Upper lobe of left lung (tissue), 6 donors: Measurements from ENCODE around the gene UPK3A. TPM values are rescaled to one million over a fixed set of nuclear protein-coding genes. Genes with fewer than 3 reads are reported as not detected.

Experiments
- ATAC-seq, 2 donors: fragments of 200-7000 bp; cut with Tn5 transposase; one replicate each; pipeline ENCODE4 v1.9.1; 2022; ENCODE audit warnings: mild to moderate bottlenecking in 2 of 2, moderate library complexity in 2 of 2; ENCODE audit not compliant: low FRiP score in 2 of 2
- DNase-seq, 2 donors: peaks; one replicate each; pipeline ENCODE4 v3.0.0-alpha.2; 2019 to 2020
- H3K27ac ChIP-seq, 4 donors: fragments of 200-600 bp; sonication (generic); one replicate each; pipeline ENCODE4 v1.5.1; 2016 to 2019
- H3K27me3 ChIP-seq, 4 donors: fragments of 200-600 bp; sonication (generic); one replicate each; pipeline ENCODE4 v1.5.1; 2017 to 2019
- H3K36me3 ChIP-seq, 4 donors: fragments of 200-600 bp; sonication (generic); one replicate each; pipeline ENCODE4 v1.5.1; 2016 to 2019
- H3K4me1 ChIP-seq, 4 donors: fragments of 200-600 bp; sonication (generic); one replicate each; pipeline ENCODE4 v1.5.1; 2018 to 2019
- H3K4me3 ChIP-seq, 4 donors: fragments of 200-600 bp; sonication (generic); one replicate each; pipeline ENCODE4 v1.5.1; 2017 to 2019; ENCODE audit warnings: mild to moderate bottlenecking in 2 of 4, moderate library complexity in 1 of 4
- H3K9me3 ChIP-seq, 4 donors: fragments of 200-600 bp; sonication (generic); one replicate each; pipeline ENCODE4 v1.5.1; 2018 to 2019
- EP300 ChIP-seq, 4 donors: sonication (generic); formaldehyde crosslinking; IDR thresholded peaks; one replicate each; pipeline ENCODE4 v1.5.1; 2017; ENCODE audit warnings: antibody characterized with exemption in 4 of 4, control low read depth in 2 of 4
- POLR2A ChIP-seq, 4 donors: fragments of 450-650 bp; IDR thresholded peaks; one replicate each; pipeline ENCODE4 v1.5.1; 2016 to 2017; ENCODE audit warnings: antibody characterized with exemption in 4 of 4, mild to moderate bottlenecking in 2 of 4
- POLR2AphosphoS5 ChIP-seq, 2 donors: sonication (generic); formaldehyde crosslinking; IDR thresholded peaks; one replicate each; pipeline ENCODE4 v1.5.1; 2017; ENCODE audit warnings: antibody characterized with exemption in 2 of 2
- WGBS, 2 donors: methylation state at CpG; one replicate each; pipeline ENCODE4 v1.1.5; 2017 to 2018; 5-methylcytosine and 5-hydroxymethylcytosine counted together
- total RNA-seq, 6 donors: library from RNA; depleted of rRNA in 4 of 6; stranded (reverse); fragments of >200 nt in 4 of 6; gene quantifications; one replicate each; pipeline versions ENCODE4 v1.1.0 to v1.2.1, GENCODE V29; 2016 to 2021
- TF ChIP-seq, protein P1 (sequence below), 6 experiments: fragments of 450-650 bp in 4 of 6; fragments of 200-600 bp in 2 of 6; sonication (generic) in 2 of 6; IDR thresholded peaks; one replicate each; pipeline ENCODE4 v1.5.1; 2016 to 2019; ENCODE audit warnings: antibody characterized with exemption in 6 of 6
- donor health status: DM: no; HTN: no; CAD: no; lungs with moderate emphysema.
- donor health status: DM: no; HTN: yes; CAD: no; lungs with severe emphysema.

The UPK3A gene
- total RNA-seq, 6 donors from 2014 or later = 0.44 TPM; not detected in 5

DNA sequence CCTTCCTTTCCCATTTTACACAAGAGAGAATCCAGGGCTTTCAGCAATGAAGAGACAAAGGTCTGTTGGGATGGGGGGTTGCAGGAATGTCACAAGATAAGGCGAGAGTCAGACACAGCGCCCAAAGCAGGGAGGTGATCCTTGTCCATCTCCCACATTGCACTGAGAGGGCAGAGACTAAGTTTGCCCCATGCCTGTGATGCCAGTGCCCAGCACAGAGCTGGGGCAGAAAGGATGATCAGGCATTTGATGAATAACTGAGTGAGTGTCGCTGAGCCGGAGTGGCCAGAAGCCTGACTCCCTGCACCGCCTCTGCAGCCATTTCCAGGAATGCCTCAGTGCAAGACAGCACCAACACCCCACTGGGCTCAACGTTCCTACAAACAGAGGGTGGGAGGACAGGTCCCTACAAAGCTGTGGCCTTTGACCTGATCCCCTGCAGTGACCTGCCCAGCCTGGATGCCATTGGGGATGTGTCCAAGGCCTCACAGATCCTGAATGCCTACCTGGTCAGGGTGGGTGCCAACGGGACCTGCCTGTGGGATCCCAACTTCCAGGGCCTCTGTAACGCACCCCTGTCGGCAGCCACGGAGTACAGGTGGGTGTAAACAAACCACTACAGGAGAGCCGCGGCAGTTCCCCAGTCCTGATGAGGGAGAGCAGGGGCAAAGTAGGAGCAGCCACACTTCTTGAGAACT, 2.3 kb downstream of the UPK3A start:
- no peak for ATAC-seq
- H3K4me1 ChIP-seq = peaks cover 10 to 23% (median 11%) of the 10 kb centered on the region in 4 donors
- DNase-seq = no peak
- TF ChIP-seq, protein P1, sequence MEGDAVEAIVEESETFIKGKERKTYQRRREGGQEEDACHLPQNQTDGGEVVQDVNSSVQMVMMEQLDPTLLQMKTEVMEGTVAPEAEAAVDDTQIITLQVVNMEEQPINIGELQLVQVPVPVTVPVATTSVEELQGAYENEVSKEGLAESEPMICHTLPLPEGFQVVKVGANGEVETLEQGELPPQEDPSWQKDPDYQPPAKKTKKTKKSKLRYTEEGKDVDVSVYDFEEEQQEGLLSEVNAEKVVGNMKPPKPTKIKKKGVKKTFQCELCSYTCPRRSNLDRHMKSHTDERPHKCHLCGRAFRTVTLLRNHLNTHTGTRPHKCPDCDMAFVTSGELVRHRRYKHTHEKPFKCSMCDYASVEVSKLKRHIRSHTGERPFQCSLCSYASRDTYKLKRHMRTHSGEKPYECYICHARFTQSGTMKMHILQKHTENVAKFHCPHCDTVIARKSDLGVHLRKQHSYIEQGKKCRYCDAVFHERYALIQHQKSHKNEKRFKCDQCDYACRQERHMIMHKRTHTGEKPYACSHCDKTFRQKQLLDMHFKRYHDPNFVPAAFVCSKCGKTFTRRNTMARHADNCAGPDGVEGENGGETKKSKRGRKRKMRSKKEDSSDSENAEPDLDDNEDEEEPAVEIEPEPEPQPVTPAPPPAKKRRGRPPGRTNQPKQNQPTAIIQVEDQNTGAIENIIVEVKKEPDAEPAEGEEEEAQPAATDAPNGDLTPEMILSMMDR (IDR thresholded peaks at IDR 0.05) = no peak
- TF ChIP-seq POLR2A (IDR thresholded peaks at IDR 0.05) (no peak), POLR2AphosphoS5 (IDR thresholded peaks at IDR 0.05) (no peak), EP300 (IDR thresholded peaks at IDR 0.05) (no peak)
- WGBS, 2 donors = 79 to 100% methylated on average over 2 to 12 of the region's 12 CpGs
- H3K4me3 ChIP-seq = no peak overlapping the region
- no peaks in the 10 kb centered on the region for H3K36me3 ChIP-seq
- H3K27ac ChIP-seq = no peak overlapping the region
- H3K27me3 ChIP-seq = peaks cover 0 to 12% (median 4%) of the 10 kb centered on the region in 4 donors
- no peaks in the 10 kb centered on the region for H3K9me3 ChIP-seq

DNA sequence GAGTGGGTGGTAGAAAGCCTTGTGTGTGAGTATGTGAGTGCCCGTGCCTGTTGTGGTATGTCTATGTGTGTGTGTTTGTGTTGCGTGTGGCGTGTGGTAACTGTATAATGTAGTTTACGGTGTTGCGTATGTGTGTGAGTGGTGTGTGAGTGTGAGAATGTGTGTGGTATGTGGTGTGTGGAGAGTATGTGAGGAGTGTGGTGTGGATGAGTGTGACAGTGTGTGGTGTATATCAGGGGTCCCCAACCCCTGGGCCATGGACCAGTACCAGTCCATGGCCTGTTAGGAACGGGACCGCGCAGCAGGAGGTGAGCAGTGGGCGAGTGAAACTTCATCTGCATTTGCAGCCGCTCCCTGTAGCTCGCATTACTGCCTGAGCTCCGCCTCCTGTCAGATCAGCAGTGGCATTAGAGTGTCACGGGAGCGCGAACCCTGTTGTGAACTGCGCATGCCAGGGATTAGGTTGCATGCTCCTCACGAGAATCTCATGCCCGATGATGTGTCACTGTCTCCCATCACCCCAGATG, 5.7 kb downstream of the UPK3A start:
- DNase-seq = peak in 1 of 2 donors; percentile 39
- TF ChIP-seq, protein P1 (IDR thresholded peaks at IDR 0.05) = no peak
- TF ChIP-seq EP300 (IDR thresholded peaks at IDR 0.05) (no peak), POLR2AphosphoS5 (IDR thresholded peaks at IDR 0.05) (no peak), POLR2A (IDR thresholded peaks at IDR 0.05) (no peak)
- Histone ChIP-seq H3K4me3 (no peak overlapping the region), H3K36me3 (no peaks in the 10 kb centered on the region), H3K27me3 (no peaks in the 10 kb centered on the region), H3K27ac (no peak overlapping the region), H3K4me1 (peaks cover 0 to 12% (median 0%) of the 10 kb centered on the region in 4 donors), H3K9me3 (no peaks in the 10 kb centered on the region)
- 40 to 52% methylated on average over 10 to 18 of the region's 18 CpGs for WGBS, 2 donors
- ATAC-seq = no peak

DNA sequence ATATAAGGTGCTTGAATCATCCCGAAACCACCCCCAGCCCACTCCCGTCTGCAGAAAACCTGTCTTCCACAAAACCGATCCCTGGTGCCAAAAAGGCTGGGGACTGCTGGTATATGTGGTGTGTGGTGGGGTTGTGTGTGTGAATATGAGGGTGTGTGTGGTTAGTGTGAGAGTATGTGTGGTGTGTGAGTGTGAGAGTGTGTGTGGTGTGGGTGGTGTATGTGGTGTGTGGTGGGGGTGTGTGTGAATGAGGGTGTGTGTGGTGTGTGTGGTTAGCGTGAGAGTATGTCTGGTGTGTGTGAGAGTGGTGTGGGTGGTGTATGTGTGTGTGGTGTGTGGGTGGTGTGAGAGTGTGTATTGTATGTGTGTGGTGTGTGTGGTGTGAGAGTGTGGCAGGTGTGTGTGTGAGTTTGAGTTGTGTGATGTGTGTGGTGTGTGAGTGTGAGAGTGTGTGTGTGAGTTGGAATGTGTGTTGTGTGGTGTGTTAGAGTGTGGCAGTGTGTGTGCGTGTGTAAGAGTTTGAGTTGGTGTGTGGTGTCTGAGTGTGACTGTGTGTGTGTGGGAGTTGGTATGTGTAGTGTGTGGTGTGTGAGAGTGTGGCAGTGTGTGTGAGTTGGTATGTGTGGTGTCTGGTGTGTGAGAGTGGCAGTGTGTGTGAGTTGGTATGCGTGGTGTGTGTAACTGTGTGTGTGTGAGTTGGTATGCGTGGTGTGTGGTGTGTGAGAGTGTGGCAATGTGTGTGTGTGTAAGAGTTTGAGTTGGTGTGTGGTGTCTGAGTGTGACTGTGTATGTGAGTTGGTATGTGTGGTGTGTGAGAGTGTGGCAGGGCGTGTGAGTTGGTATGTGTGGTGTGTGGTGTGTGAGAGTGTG, 6.5 kb downstream of the UPK3A start:
- Histone ChIP-seq H3K9me3 (no peaks in the 10 kb centered on the region), H3K4me3 (no peak overlapping the region), H3K36me3 (no peaks in the 10 kb centered on the region), H3K27me3 (no peaks in the 10 kb centered on the region), H3K4me1 (peaks cover 0 to 10% (median 0%) of the 10 kb centered on the region in 4 donors), H3K27ac (no peak overlapping the region)
- no peak for ATAC-seq
- TF ChIP-seq, protein P1 (IDR thresholded peaks at IDR 0.05) = no peak
- TF ChIP-seq POLR2AphosphoS5 (IDR thresholded peaks at IDR 0.05) (no peak), POLR2A (IDR thresholded peaks at IDR 0.05) (no peak), EP300 (IDR thresholded peaks at IDR 0.05) (no peak)
- 84 to 88% methylated on average over 8 of the region's 8 CpGs for WGBS, 2 donors
- DNase-seq = no peak

DNA sequence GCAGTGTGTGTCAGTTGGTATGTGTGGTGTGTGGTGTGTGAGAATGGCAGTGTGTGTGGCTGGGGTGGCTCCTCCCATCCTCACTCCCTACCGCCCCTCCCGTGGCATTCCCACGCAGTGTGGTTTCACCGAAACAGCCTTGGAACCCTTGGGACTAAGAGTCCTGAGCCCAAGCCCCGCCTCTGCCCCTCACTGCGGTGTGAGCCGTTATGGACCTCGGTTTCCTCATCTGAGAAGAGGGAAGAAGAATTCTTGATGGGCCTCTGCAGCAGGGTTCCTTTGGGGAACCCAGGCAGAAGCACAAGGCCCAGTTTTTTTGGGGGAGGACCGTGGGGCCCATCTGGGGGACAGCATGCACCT, 7.2 kb downstream of the UPK3A start:
- peaks cover 0 to 10% (median 0%) of the 10 kb centered on the region in 4 donors for H3K4me1 ChIP-seq
- no peaks in the 10 kb centered on the region for H3K27me3 ChIP-seq
- H3K9me3 ChIP-seq = no peaks in the 10 kb centered on the region
- no peaks in the 10 kb centered on the region for H3K36me3 ChIP-seq
- DNase-seq (no peak), ATAC-seq (no peak)
- no peak overlapping the region for H3K27ac ChIP-seq
- TF ChIP-seq POLR2A (IDR thresholded peaks at IDR 0.05) (no peak), EP300 (IDR thresholded peaks at IDR 0.05) (no peak), POLR2AphosphoS5 (IDR thresholded peaks at IDR 0.05) (no peak)
- TF ChIP-seq, protein P1 (IDR thresholded peaks at IDR 0.05) = no peak
- WGBS, 2 donors = 68 to 83% methylated on average over 4 to 9 of the region's 9 CpGs
- no peak overlapping the region for H3K4me3 ChIP-seq
